ENCODE data around the gene SLC35B2. TPM values are rescaled to one million over a fixed set of nuclear protein-coding genes. Genes with fewer than 3 reads are reported as not detected.

Gene SLC35B2
- total RNA-seq, 1 experiment from 2014 or later, result 28.9 TPM

GRCh38 chr6:44254191-44255104 lies 2.9 kb downstream of the SLC35B2 start (continued):
- no peak for TF ChIP-seq STAT6 (CRISPR knock-in tag; conservative IDR thresholded peaks at IDR 0.05; ENCODE audit: low read depth)
- TF ChIP-seq PREB (CRISPR knock-in tag; IDR thresholded peaks at IDR 0.05; ENCODE audit: borderline replicate concordance), result 0 out of 2 replicates have a peak, but pooled peaks have one; percentile 38
- no peak for TF ChIP-seq FOXP4 (CRISPR knock-in tag; IDR thresholded peaks at IDR 0.05)
- TF ChIP-seq OVOL2 (CRISPR knock-in tag; IDR thresholded peaks at IDR 0.05; ENCODE audit: borderline replicate concordance), result no peak
- TF ChIP-seq ZNF416 (CRISPR knock-in tag; IDR thresholded peaks at IDR 0.05), result peak; percentile 81
- peak; percentile 52; the same call in 1 of the 2 replicates for TF ChIP-seq MYBL2 (CRISPR knock-in tag; IDR thresholded peaks at IDR 0.05)
- 0 out of 2 replicates have a peak, but pooled peaks have one; percentile 22 for TF ChIP-seq ZNF512 (CRISPR knock-in tag; IDR thresholded peaks at IDR 0.05; ENCODE audit: borderline replicate concordance)
- no peak for TF ChIP-seq USF1 (CRISPR knock-in tag; IDR thresholded peaks at IDR 0.05)
- peak; percentile 73 for TF ChIP-seq NFATC4 (CRISPR knock-in tag; IDR thresholded peaks at IDR 0.05)
- peak; percentile 64; the same call in 1 of the 2 replicates for TF ChIP-seq ATF1 (CRISPR knock-in tag; IDR thresholded peaks at IDR 0.05)
- 0 out of 2 replicates have a peak, but pooled peaks have one; percentile 22 for TF ChIP-seq FOXK1 (CRISPR knock-in tag; IDR thresholded peaks at IDR 0.05)
- TF ChIP-seq PRRX2 (CRISPR knock-in tag; IDR thresholded peaks at IDR 0.05), result peak; percentile 90
- TF ChIP-seq EMX1 (CRISPR knock-in tag; IDR thresholded peaks at IDR 0.05), result peak; percentile 93; the same call in 1 of the 2 replicates

GRCh38 chr6:44253307-44254101 lies 3.8 kb downstream of the SLC35B2 start:
- POLR2A ChIA-PET, result interaction anchor here (1.5 kb wide), 1 partner anchor 17 kb away, joined by 5 read pairs; the partner anchor contains the start of gene TMEM151B
- Mint-ChIP-seq H3K9me3 (no peaks in the 10 kb centered on the region), H3K4me3 (no peak overlapping the region), H3K27ac (peak overlapping the region; percentile 3), H3K4me1 (peaks cover 52% of the 10 kb centered on the region), H3K36me3 (peaks cover 69% of the 10 kb centered on the region), H3K27me3 (ENCODE audit: low read depth) (no peaks in the 10 kb centered on the region)
- CTCF ChIA-PET, result interaction anchor here (0.5 to 4.4 kb wide), 9 partner anchors 9 to 157 kb away, joined by 3 to 76 read pairs (median 4); partner anchors contain the start of genes HSP90AB1, MRPL14, SLC29A1 and TMEM151B
- DNase-seq (ENCODE audit: low spot score) (peak; percentile 72), ATAC-seq (peak; percentile 2)
- TF ChIP-seq CTCF (IDR thresholded peaks at IDR 0.05) (peak; percentile 25; the same call in 1 of the 2 replicates), ATF6 (CRISPR knock-in tag; IDR thresholded peaks at IDR 0.05) (no peak), HMGA2 (CRISPR knock-in tag; IDR thresholded peaks at IDR 0.05) (no peak), KAT7 (CRISPR knock-in tag; IDR thresholded peaks at IDR 0.05; ENCODE audit: borderline replicate concordance) (0 out of 2 replicates have a peak, but pooled peaks have one; percentile 26), ZNF416 (CRISPR knock-in tag; IDR thresholded peaks at IDR 0.05) (0 out of 2 replicates have a peak, but pooled peaks have one; percentile 12)
